TTC549 (cell line): ENCODE data around the gene PROC.
"Not testable (repeated sequence)": the region's sequence is repeated elsewhere in the genome, so short reads cannot be mapped to it uniquely, and the experiment has no call there.

Experiments used
- FAIRE-seq: peaks from 2 replicates; lab custom pipeline; 2012; peaks lifted over from hg19 to GRCh38; lab: Jason Lieb, UNC

Gene PROC

DNA sequence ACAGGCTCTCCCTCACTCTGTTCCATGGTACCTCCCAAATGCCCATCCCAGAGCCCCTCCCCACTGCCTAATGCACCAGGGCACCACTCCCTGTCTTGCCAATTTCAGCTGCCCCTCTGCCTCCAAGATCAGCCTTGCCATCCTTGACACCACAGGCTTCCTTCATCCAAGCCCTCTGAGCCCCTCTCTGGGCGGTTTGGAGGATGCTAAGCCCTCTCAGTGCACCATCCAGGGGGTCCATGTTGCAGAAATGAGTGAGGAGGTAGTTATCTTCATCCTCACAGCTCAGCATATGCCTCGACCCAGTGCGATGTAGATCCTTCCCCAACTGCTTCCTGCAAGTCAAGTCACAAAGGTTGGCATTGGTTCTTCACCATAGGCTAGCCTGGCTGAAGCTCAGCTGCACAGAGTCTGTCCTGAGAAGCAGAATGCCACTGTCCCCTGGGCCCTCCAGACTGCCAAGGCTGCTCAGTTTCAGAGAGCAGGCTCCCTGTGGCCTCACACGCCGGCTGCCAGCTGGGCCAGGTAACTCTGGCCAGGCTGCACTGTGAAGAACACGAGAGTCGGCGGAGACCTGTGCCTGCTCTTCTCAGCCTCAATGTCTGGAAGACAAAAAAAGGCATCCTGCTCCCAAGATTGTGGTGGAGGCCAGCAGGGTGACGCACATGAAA, 20.5 kb upstream of the PROC start:
- no peak for FAIRE-seq

DNA sequence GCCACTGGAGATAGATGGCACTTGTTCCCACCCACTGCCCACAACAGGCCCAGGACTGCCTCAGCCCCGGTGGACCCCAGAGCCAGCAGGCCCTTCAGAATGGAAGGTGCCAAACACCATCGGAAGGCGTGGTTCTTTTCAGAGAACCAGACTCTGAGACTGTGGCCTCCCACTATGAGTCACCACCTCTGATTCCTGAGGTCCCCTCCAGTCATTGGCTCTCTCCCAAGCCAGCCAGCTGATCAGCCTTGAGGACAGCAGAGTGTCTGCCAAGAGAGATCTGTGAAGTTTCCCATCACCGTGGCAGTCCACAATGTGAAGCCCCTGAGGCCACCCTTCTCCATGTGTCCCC, 20.0 kb upstream of the PROC start:
- no peak for FAIRE-seq

DNA sequence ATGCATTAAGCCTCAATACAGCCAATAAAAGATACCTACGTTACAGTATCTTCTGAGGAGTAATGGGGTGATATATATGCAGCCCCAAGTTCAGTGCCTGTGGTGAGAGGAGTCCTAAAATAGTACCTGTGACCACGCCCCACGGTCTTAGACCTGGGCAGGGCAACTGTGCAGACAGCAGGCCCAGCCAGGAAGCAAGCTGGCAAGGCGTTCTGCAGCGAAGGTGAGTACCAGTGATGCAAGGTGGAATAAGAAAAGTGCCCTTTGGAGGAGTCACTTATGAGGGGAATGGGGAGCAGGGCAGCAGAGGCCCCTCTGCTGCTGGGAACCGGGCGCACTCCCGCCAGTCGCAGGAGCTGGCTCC, 17.7 kb upstream of the PROC start:
- no peak for FAIRE-seq

DNA sequence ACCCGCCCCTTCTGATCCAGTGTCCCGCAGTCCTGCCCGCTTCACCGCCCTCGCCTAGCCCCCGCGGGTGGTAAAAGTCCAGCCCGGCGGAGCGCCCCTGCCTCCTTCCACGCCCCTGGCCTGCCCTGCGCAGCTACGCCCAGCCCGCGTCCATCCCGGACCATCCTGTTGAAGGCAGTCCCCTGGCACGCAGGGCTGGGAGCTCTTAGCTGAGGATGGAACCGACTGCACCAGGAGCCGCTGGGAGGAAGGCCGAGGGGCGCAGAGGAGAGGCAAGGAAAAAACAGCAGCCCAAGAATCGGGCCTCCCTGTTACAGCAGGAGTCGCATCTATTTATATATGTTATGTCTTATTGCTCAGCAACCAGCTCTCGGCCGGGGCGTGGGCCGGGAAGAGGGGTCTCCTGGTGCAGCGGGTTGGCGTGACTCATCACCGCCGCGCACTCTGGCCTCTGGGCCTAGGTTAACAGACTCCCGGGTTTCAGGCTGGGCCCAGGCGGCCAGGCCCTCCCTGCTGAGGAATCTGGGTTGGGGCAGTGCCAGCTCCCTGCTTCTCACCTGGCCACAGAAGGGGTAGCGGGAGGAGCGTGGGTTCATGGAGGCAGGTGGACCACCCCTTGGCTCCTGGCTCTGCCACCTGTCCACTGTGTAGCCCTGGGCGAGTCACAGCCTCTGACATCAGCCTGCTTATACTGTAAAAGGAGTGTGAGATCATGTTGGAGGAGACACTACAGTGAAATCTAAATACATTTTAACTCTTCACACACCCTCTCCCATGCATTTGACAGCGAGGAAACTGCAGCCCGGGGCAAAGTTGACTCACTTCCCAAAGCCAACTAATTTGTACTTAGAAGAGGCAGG, 17.1 kb upstream of the PROC start:
- FAIRE-seq: no peak

GRCh38 chr2:127401757-127402695, 16.2 kb upstream of the PROC start:
- no peak for FAIRE-seq

GRCh38 chr2:127403460-127403859, 14.8 kb upstream of the PROC start:
- FAIRE-seq: no peak

DNA sequence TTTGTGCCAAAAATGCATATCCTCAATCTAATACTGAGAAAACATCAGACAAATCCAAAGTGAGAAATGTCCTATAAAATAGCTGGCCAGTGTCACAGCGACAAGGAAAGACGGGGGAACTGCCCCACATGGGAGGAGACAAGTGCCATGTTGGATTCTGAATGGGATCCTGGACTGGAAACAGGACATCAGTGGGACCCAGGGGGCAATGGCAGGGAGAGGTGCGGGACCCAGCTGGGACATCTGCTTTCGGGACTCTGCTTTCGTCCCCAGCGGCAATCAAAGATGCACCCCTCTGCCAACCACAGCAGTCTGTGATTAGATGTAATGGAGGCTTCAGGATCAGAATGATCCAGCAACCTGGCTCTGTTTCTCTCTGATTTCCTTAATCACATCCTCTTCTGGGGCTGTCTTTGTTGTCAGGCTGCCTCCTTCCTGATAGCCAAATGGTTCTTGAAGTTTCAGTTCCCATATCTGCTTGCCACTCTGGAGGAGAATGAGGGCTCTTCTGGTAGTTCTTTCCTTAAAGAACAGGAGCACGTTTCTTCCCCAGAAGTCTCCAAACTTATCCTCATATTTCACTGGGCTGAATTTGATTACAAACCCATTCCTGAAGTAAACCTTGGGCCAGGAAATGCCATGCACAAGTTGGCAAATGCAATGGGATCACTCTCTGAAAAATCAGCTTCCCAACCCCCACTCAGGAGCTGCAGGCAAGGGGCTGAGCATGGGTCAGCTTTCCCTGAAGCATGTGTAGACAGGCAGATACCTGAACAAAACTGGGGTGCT, 13.6 kb upstream of the PROC start:
- FAIRE-seq: no peak

GRCh38 chr2:127405255-127405610, 13.0 kb upstream of the PROC start:
- no peak for FAIRE-seq

DNA sequence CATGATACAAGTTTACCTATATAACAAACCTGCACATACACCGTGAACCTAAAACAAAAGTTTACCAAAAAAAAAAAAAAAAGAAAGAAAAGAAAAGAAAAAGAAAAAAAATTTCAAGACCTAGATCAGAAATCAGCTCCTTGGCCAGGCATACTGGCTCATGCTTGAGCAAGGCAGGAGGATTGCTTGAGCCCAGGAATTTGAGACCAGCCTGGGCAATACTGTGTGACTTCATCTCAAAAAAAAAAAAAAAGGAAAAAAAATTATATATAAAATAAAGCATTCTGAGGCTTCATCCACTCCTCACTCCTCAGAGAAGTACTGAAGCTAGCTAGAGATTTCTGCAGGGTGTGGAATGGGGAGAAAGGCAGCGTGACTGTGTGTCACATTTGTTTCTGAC, 11.8 kb upstream of the PROC start:
- peak; percentile 23 for FAIRE-seq

- FAIRE-seq: no peak
Measured at GRCh38 chr2:127407091-127407490, 11.1 kb upstream of the PROC start.

DNA sequence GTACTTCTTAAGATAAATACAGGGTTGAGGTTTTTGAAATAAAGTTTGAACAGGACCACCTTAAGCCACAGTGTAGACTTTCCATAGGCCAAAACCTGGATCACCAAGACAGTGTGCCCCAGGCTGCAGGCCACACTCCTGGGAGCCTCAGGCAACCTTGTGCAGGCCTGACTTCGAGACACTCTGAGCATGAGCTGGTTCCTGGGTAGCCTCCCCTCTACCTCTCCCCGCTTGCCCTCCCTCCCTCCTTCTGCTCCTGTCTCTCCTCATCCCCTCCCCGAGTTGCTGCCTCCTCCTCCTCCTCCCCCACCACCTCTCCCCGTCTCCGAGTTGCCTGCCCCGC, 10.6 kb upstream of the PROC start:
- no peak for FAIRE-seq

- FAIRE-seq: no peak
Measured at GRCh38 chr2:127408004-127408806, 10.0 kb upstream of the PROC start.

DNA sequence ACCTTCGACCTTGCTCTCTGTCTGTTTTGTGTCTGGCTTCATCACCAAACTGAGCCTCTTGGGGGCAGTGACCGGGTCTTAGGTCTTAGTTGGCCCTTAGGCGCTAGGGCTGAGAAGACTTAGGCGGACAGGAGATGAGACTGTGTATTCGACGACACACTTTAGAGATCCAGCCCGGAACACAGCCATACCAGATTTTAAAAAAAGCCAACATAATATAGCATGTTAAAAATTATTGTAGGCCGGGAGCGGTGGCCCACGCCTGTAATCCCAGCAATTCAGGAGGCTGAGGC, 9.5 kb upstream of the PROC start:
- FAIRE-seq: no peak

GRCh38 chr2:127409716-127410115, 8.5 kb upstream of the PROC start:
- not testable (repeated sequence) for FAIRE-seq

DNA sequence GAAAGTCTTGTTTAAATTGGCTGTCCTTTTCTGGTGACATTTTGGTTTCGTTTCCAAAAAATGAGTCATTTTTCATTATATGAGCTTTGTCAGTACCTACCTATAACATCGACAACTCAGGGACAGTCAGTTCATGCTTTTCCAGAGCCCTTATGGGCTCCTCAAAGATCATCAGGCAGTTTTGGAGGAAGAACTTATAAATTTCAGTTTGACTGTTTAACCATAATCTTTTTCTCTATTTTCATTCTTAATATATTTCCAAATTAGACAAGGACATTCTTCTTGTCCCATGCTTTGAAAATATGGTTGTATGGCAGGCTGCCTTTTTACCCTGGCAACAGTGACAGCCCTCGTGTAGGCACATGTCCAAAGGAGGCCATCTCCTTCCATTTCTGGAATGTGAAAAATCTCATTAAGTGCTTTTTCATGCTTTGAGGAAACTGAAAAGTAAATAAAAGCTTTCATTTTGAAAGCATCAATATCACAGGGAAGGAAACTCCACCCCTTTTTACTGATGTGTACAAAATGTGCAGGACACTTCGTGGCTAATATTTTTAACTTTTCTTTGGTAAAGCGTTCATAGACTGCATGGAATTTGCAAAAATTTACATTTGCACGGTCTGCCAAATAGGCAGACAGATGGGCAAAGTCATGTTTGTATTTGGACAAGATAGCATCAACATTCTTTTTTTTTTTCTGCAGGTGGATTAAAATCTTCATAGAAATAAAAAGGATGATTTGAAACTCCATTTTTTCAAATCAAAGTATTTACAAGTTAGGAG, 7.2 kb upstream of the PROC start:
- no peak for FAIRE-seq

DNA sequence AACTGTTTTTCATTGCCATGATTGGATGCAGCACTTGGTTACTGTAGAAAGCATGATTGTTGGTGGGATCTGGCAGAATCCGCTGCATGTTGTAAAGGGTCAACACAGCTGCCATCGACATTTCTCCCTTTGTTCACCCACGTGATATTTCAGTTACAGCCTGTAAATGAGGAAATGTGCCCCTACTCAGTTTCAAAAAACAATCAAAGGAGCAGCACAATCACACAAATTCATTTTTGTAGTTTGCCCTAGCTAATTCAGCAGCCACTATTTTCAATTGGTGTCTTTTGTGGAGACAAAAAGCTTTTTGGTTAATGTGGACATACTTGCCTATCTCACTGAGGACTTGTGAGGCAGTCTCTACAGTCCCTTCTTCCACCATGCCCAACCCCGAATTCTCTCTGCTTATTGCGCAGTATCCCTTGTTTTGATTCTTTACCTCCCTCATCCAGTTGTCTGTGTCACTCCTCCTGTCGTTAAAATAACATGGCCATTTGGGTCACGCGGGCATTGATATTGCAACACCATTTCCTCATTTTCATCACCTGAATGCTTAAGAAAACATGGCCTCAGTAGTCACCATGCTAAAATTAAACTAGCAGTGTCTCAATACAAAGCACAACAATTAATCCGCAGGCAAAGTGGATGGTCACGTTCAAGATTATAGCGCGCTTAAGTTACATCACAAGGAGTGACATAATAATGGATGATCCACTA, 6.4 kb upstream of the PROC start:
- FAIRE-seq: no peak

- no peak for FAIRE-seq
Measured at GRCh38 chr2:127413200-127413599, 5.0 kb upstream of the PROC start.

GRCh38 chr2:127413782-127414637, 4.2 kb upstream of the PROC start:
- FAIRE-seq: no peak
